ENCODE results near the gene FLT1.

The FLT1 gene

GRCh38 chr13:28333204-28333881 is 161.6 kb downstream of the FLT1 start:
- H3K4me3 ChIP-seq (ENCODE audit: low read depth in 1 of 2, low read length in 2 of 2) = no peak overlapping the region
- peaks cover 9 to 14% of the 10 kb centered on the region in 2 donors for H3K4me1 ChIP-seq (ENCODE audit: control insufficient read depth in 1 of 2, insufficient read depth in 2 of 2, low read length in 2 of 2)
- no peak overlapping the region for H3K27ac ChIP-seq (ENCODE audit: low read length)
- H3K27me3 ChIP-seq (ENCODE audit: low read depth, low read length) = no peaks in the 10 kb centered on the region
- no peaks in the 10 kb centered on the region for H3K9me3 ChIP-seq (ENCODE audit: control insufficient read depth in 1 of 2, low read length in 2 of 2)
- no peaks in the 10 kb centered on the region for H3K36me3 ChIP-seq (ENCODE audit: control insufficient read depth in 1 of 2, insufficient read depth in 2 of 2, low read length in 2 of 2)

- no peaks in the 10 kb centered on the region for H3K4me1 ChIP-seq (ENCODE audit: control insufficient read depth in 1 of 2, insufficient read depth in 2 of 2, low read length in 2 of 2)
- H3K27me3 ChIP-seq (ENCODE audit: low read depth, low read length) = no peaks in the 10 kb centered on the region
- no peaks in the 10 kb centered on the region for H3K36me3 ChIP-seq (ENCODE audit: control insufficient read depth in 1 of 2, insufficient read depth in 2 of 2, low read length in 2 of 2)
- no peak overlapping the region for H3K27ac ChIP-seq (ENCODE audit: low read length)
- H3K4me3 ChIP-seq (ENCODE audit: low read depth in 1 of 2, low read length in 2 of 2) = no peak overlapping the region
- no peaks in the 10 kb centered on the region for H3K9me3 ChIP-seq (ENCODE audit: control insufficient read depth in 1 of 2, low read length in 2 of 2)
Observed at GRCh38 chr13:28329395-28330158, 165.4 kb downstream of the FLT1 start.

- Histone ChIP-seq H3K4me3 (ENCODE audit: low read depth in 1 of 2, low read length in 2 of 2) (no peak overlapping the region), H3K9me3 (ENCODE audit: control insufficient read depth in 1 of 2, low read length in 2 of 2) (no peaks in the 10 kb centered on the region), H3K36me3 (ENCODE audit: control insufficient read depth in 1 of 2, insufficient read depth in 2 of 2, low read length in 2 of 2) (no peaks in the 10 kb centered on the region), H3K4me1 (ENCODE audit: control insufficient read depth in 1 of 2, insufficient read depth in 2 of 2, low read length in 2 of 2) (no peaks in the 10 kb centered on the region), H3K27me3 (ENCODE audit: low read depth, low read length) (no peaks in the 10 kb centered on the region), H3K27ac (ENCODE audit: low read length) (no peak overlapping the region)
Observed at GRCh38 chr13:28328271-28328607, 166.7 kb downstream of the FLT1 start.

- no peaks in the 10 kb centered on the region for H3K9me3 ChIP-seq (ENCODE audit: control insufficient read depth in 1 of 2, low read length in 2 of 2)
- H3K36me3 ChIP-seq (ENCODE audit: control insufficient read depth in 1 of 2, insufficient read depth in 2 of 2, low read length in 2 of 2) = no peaks in the 10 kb centered on the region
- H3K4me3 ChIP-seq (ENCODE audit: low read depth in 1 of 2, low read length in 2 of 2) = no peak overlapping the region
- no peaks in the 10 kb centered on the region for H3K4me1 ChIP-seq (ENCODE audit: control insufficient read depth in 1 of 2, insufficient read depth in 2 of 2, low read length in 2 of 2)
- H3K27ac ChIP-seq (ENCODE audit: low read length) = no peak overlapping the region
- no peaks in the 10 kb centered on the region for H3K27me3 ChIP-seq (ENCODE audit: low read depth, low read length)
Observed at GRCh38 chr13:28327373-28328270, 167.3 kb downstream of the FLT1 start.

- Histone ChIP-seq H3K36me3 (ENCODE audit: control insufficient read depth in 1 of 2, insufficient read depth in 2 of 2, low read length in 2 of 2) (no peaks in the 10 kb centered on the region), H3K27me3 (ENCODE audit: low read depth, low read length) (no peaks in the 10 kb centered on the region), H3K4me3 (ENCODE audit: low read depth in 1 of 2, low read length in 2 of 2) (no peak overlapping the region), H3K27ac (ENCODE audit: low read length) (no peak overlapping the region), H3K4me1 (ENCODE audit: control insufficient read depth in 1 of 2, insufficient read depth in 2 of 2, low read length in 2 of 2) (no peaks in the 10 kb centered on the region), H3K9me3 (ENCODE audit: control insufficient read depth in 1 of 2, low read length in 2 of 2) (no peaks in the 10 kb centered on the region)
Observed at GRCh38 chr13:28326056-28326455, 168.9 kb downstream of the FLT1 start.

GRCh38 chr13:28325022-28325421 is 169.9 kb downstream of the FLT1 start:
- no peaks in the 10 kb centered on the region for H3K27me3 ChIP-seq (ENCODE audit: low read depth, low read length)
- H3K4me1 ChIP-seq (ENCODE audit: control insufficient read depth in 1 of 2, insufficient read depth in 2 of 2, low read length in 2 of 2) = no peaks in the 10 kb centered on the region
- no peaks in the 10 kb centered on the region for H3K36me3 ChIP-seq (ENCODE audit: control insufficient read depth in 1 of 2, insufficient read depth in 2 of 2, low read length in 2 of 2)
- H3K4me3 ChIP-seq (ENCODE audit: low read depth in 1 of 2, low read length in 2 of 2) = no peak overlapping the region
- no peak overlapping the region for H3K27ac ChIP-seq (ENCODE audit: low read length)
- H3K9me3 ChIP-seq (ENCODE audit: control insufficient read depth in 1 of 2, low read length in 2 of 2) = no peaks in the 10 kb centered on the region

GRCh38 chr13:28324181-28324789 is 170.6 kb downstream of the FLT1 start:
- Histone ChIP-seq H3K4me3 (ENCODE audit: low read depth in 1 of 2, low read length in 2 of 2) (no peak overlapping the region), H3K4me1 (ENCODE audit: control insufficient read depth in 1 of 2, insufficient read depth in 2 of 2, low read length in 2 of 2) (no peaks in the 10 kb centered on the region), H3K27ac (ENCODE audit: low read length) (no peak overlapping the region), H3K36me3 (ENCODE audit: control insufficient read depth in 1 of 2, insufficient read depth in 2 of 2, low read length in 2 of 2) (no peaks in the 10 kb centered on the region), H3K27me3 (ENCODE audit: low read depth, low read length) (no peaks in the 10 kb centered on the region), H3K9me3 (ENCODE audit: control insufficient read depth in 1 of 2, low read length in 2 of 2) (no peaks in the 10 kb centered on the region)

GRCh38 chr13:28322256-28322905 is 172.5 kb downstream of the FLT1 start:
- H3K4me1 ChIP-seq (ENCODE audit: control insufficient read depth in 1 of 2, insufficient read depth in 2 of 2, low read length in 2 of 2) = peaks cover 0 to 3% of the 10 kb centered on the region in 2 donors
- H3K9me3 ChIP-seq (ENCODE audit: control insufficient read depth in 1 of 2, low read length in 2 of 2) = no peaks in the 10 kb centered on the region
- H3K27ac ChIP-seq (ENCODE audit: low read length) = no peak overlapping the region
- no peak overlapping the region for H3K4me3 ChIP-seq (ENCODE audit: low read depth in 1 of 2, low read length in 2 of 2)
- H3K36me3 ChIP-seq (ENCODE audit: control insufficient read depth in 1 of 2, insufficient read depth in 2 of 2, low read length in 2 of 2) = no peaks in the 10 kb centered on the region
- no peaks in the 10 kb centered on the region for H3K27me3 ChIP-seq (ENCODE audit: low read depth, low read length)

- H3K9me3 ChIP-seq (ENCODE audit: control insufficient read depth in 1 of 2, low read length in 2 of 2) = no peaks in the 10 kb centered on the region
- peaks cover 0 to 3% of the 10 kb centered on the region in 2 donors for H3K4me1 ChIP-seq (ENCODE audit: control insufficient read depth in 1 of 2, insufficient read depth in 2 of 2, low read length in 2 of 2)
- H3K4me3 ChIP-seq (ENCODE audit: low read depth in 1 of 2, low read length in 2 of 2) = no peak overlapping the region
- H3K27ac ChIP-seq (ENCODE audit: low read length) = no peak overlapping the region
- H3K36me3 ChIP-seq (ENCODE audit: control insufficient read depth in 1 of 2, insufficient read depth in 2 of 2, low read length in 2 of 2) = no peaks in the 10 kb centered on the region
- H3K27me3 ChIP-seq (ENCODE audit: low read depth, low read length) = no peaks in the 10 kb centered on the region
Observed at GRCh38 chr13:28321756-28322155, 173.2 kb downstream of the FLT1 start.

- Histone ChIP-seq H3K9me3 (ENCODE audit: control insufficient read depth in 1 of 2, low read length in 2 of 2) (no peaks in the 10 kb centered on the region), H3K4me3 (ENCODE audit: low read depth in 1 of 2, low read length in 2 of 2) (no peak overlapping the region), H3K4me1 (ENCODE audit: control insufficient read depth in 1 of 2, insufficient read depth in 2 of 2, low read length in 2 of 2) (peaks cover 0 to 3% of the 10 kb centered on the region in 2 donors), H3K27me3 (ENCODE audit: low read depth, low read length) (no peaks in the 10 kb centered on the region), H3K27ac (ENCODE audit: low read length) (no peak overlapping the region), H3K36me3 (ENCODE audit: control insufficient read depth in 1 of 2, insufficient read depth in 2 of 2, low read length in 2 of 2) (no peaks in the 10 kb centered on the region)
Observed at GRCh38 chr13:28320884-28321574, 173.9 kb downstream of the FLT1 start.
